RWPE2 (cell line): ENCODE data around the gene NOP10.
"Not testable (repeated sequence)": the region's sequence is repeated elsewhere in the genome, so short reads cannot be mapped to it uniquely, and the experiment has no call there.

Source experiments
- ATAC-seq: fragments of 200-7000 bp; cut with Tn5 transposase; 3 replicates; pipeline ENCODE4 v1.9.1; 2021; ENCODE audit warnings: low read depth
- DNase-seq: peaks from one replicate; pipeline ENCODE4 v3.0.0-alpha.2; 2020; ENCODE audit warnings: low spot score
- H3K27ac ChIP-seq: fragments of 450-650 bp; 2 replicates; pipeline ENCODE4 v1.5.1; 2017; ENCODE audit warnings: mild to moderate bottlenecking; ENCODE audit not compliant: poor library complexity, severe bottlenecking
- H3K27me3 ChIP-seq: fragments of 250-450 bp; sonication (Bioruptor Pico); 2 replicates; pipeline ENCODE4 v1.5.1; 2021; ENCODE audit warnings: mild to moderate bottlenecking, moderate library complexity; ENCODE audit not compliant: insufficient read depth, poor library complexity, severe bottlenecking
- H3K36me3 ChIP-seq: fragments of 250-450 bp; sonication (Bioruptor Pico); 2 replicates; pipeline ENCODE4 v1.5.1; 2020; ENCODE audit warnings: low read depth, mild to moderate bottlenecking, moderate library complexity
- H3K4me1 ChIP-seq: fragments of 250-450 bp; sonication (Bioruptor Pico); 2 replicates; pipeline ENCODE4 v1.5.1; 2021; ENCODE audit warnings: mild to moderate bottlenecking, moderate library complexity; ENCODE audit not compliant: insufficient read depth, poor library complexity, severe bottlenecking
- H3K4me3 ChIP-seq: fragments of 250-450 bp; sonication (Bioruptor Pico); 2 replicates; pipeline ENCODE4 v1.5.1; 2021; ENCODE audit warnings: mild to moderate bottlenecking, moderate library complexity; ENCODE audit not compliant: severe bottlenecking
- H3K9me3 ChIP-seq: fragments of 250-450 bp; sonication (Bioruptor Pico); 2 replicates; pipeline ENCODE4 v1.5.1; 2021; ENCODE audit warnings: mild to moderate bottlenecking, moderate library complexity; ENCODE audit not compliant: severe bottlenecking
- CTCF ChIP-seq: fragments of 450-650 bp; IDR thresholded peaks from one replicate; pipeline ENCODE4 v1.5.1; 2017; ENCODE audit warnings: mild to moderate bottlenecking, moderate library complexity; ENCODE audit not compliant: poor library complexity, severe bottlenecking

Gene NOP10

DNA sequence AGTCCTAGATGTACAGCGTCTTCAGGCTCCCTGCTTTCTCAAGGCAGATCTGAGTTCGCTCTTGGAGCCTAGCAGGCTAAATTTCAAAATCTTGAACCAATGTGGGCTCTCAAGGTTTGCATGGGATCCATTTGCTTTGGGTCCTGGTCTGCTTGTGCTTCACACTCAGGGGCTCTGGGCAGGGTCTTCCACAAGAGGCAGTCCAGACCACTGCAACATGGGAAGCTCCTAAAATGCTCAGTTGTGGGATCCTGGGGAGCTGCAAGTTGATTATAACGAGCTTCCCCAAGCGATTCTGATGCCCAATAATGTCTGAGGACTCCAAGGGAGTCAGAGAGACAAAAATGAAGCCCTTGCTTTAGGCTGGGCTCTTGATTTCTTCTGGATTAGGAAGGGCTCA lies 6.8 kb upstream of the NOP10 start:
- no peaks in the 10 kb centered on the region for H3K9me3 ChIP-seq
- ATAC-seq (no peak), DNase-seq (no peak)
- no peaks in the 10 kb centered on the region for H3K36me3 ChIP-seq
- no peaks in the 10 kb centered on the region for H3K4me1 ChIP-seq
- H3K4me3 ChIP-seq: no peak overlapping the region
- H3K27ac ChIP-seq: no peak overlapping the region
- H3K27me3 ChIP-seq: no peaks in the 10 kb centered on the region
- no peak for TF ChIP-seq CTCF

DNA sequence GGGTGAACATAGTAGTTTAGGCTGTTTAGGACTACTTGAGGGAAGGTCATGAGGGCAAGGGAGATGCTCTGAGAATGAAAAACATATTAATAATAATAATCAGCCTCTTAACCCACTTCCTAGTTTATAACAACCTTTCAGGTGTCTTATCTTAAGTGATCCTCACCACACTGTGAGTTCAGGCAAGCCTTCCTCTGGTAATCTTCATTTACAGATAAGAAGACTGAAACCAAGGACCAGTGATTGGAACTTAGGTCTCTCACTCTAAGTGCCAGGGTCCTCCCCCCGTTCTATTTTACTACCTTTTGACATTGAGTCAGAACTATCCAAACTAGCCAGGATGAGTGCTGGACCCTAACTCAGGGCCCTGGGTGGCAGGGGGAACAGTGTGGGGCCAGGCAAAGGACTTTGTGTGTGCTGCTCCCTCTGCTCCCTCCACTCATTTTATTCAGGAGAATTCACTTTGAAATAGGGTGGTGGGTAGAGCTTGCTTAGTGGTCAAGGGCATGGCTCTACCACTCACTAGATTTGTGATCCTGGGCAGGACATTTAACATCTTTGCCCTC lies 5.9 kb upstream of the NOP10 start:
- H3K36me3 ChIP-seq: no peaks in the 10 kb centered on the region
- H3K4me3 ChIP-seq: no peak overlapping the region
- no peak for TF ChIP-seq CTCF
- DNase-seq: no peak
- H3K9me3 ChIP-seq: no peaks in the 10 kb centered on the region
- no peaks in the 10 kb centered on the region for H3K4me1 ChIP-seq
- H3K27me3 ChIP-seq: no peaks in the 10 kb centered on the region
- no peak for ATAC-seq
- no peak overlapping the region for H3K27ac ChIP-seq

GRCh38 chr15:34347951-34348638 lies 5.2 kb upstream of the NOP10 start:
- no peaks in the 10 kb centered on the region for H3K9me3 ChIP-seq
- H3K27me3 ChIP-seq: no peaks in the 10 kb centered on the region
- no peak overlapping the region for H3K4me3 ChIP-seq
- no peak for DNase-seq
- no peaks in the 10 kb centered on the region for H3K4me1 ChIP-seq
- no peaks in the 10 kb centered on the region for H3K36me3 ChIP-seq
- no peak for TF ChIP-seq CTCF
- no peak for ATAC-seq
- H3K27ac ChIP-seq: no peak overlapping the region

- Histone ChIP-seq H3K27ac (peak overlapping the region; percentile 72), H3K36me3 (peaks cover 39% of the 10 kb centered on the region), H3K4me3 (peak overlapping the region; percentile 60)
- not testable (repeated sequence) for ATAC-seq, H3K9me3 ChIP-seq, H3K27me3 ChIP-seq, H3K4me1 ChIP-seq, DNase-seq
These were observed 661 bp downstream of the NOP10 start for GRCh38 chr15:34342213-34342736.

DNA sequence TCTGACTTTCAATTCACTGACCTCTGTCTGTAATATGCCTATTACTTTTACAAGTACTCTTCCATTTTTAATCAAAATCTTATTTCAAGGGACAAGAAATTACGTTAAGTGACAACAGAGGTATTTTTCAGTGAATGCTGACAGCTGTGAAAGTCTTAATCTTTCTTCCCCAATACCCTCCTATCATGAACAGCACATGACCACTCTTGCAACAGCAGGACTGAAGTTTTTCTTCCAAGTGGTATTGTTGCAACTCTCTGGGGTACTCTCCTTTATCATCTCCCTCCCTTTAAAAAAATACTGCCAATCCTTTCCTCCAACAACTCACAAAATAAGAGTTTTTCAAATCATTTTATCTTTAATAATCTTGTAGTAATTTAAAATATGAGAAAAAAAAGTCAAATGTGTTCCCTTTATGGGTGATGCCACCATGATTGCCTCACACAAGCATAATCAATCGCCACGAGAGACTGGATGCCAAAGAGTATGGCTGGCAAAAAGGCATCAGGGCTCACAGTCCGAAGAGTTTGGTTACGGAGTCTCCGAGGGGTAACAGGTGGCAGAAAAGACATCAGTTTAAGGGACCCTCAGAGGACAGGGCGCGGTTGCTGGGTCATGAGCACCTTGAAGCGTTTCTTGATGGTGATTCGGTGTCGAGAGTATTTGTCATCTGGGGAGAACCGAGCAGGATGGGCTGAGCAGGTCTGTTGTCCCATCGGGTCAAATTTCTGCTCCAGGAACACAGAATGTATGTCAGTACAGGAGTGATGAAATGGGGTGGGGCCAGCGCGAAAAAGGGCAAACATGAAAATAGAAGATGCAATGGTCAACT lies 1.3 kb downstream of the NOP10 start:
- Histone ChIP-seq H3K27ac (no peak overlapping the region), H3K27me3 (no peaks in the 10 kb centered on the region), H3K9me3 (no peaks in the 10 kb centered on the region), H3K4me3 (peak overlapping the region; percentile 60), H3K4me1 (peaks cover 8% of the 10 kb centered on the region), H3K36me3 (peaks cover 39% of the 10 kb centered on the region)
- ATAC-seq: no peak
- no peak for DNase-seq
- no peak for TF ChIP-seq CTCF
